ENCODE measurements around the gene ACOT2.
"Not testable (repeated sequence)": the region's sequence is repeated elsewhere in the genome, so short reads cannot be mapped to it uniquely, and the experiment has no call there.

DNA sequence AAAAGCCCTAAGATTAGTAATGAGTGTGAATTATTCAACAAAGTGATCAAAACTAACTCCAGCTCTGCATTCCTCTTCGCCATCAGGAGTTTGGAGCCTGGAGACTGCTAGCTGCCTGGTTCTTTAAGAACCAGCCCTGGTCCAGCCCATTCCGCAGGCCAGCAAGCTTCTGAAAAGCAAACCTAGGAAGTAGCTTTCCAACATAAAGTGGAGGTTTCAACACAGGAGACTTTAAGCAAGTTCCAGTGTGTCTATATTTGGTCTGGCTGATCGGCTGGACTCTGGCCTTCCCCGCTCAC lies 178 bp upstream of the ACOT2 start:
- not testable (repeated sequence) for TF ChIP-seq EZH2 (IDR thresholded peaks at IDR 0.05; ENCODE audit: borderline replicate concordance, low read length)
- TF ChIP-seq, protein P1, sequence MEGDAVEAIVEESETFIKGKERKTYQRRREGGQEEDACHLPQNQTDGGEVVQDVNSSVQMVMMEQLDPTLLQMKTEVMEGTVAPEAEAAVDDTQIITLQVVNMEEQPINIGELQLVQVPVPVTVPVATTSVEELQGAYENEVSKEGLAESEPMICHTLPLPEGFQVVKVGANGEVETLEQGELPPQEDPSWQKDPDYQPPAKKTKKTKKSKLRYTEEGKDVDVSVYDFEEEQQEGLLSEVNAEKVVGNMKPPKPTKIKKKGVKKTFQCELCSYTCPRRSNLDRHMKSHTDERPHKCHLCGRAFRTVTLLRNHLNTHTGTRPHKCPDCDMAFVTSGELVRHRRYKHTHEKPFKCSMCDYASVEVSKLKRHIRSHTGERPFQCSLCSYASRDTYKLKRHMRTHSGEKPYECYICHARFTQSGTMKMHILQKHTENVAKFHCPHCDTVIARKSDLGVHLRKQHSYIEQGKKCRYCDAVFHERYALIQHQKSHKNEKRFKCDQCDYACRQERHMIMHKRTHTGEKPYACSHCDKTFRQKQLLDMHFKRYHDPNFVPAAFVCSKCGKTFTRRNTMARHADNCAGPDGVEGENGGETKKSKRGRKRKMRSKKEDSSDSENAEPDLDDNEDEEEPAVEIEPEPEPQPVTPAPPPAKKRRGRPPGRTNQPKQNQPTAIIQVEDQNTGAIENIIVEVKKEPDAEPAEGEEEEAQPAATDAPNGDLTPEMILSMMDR (IDR thresholded peaks at IDR 0.05; ENCODE audit: low read length): not testable (repeated sequence)
